GM12891 (cell line): ENCODE results near the gene GSTCD.

ENCODE experiments used
- PAX5 ChIP-seq: IDR thresholded peaks from 2 replicates; pipeline ENCODE4 v1.6.1; 2011; ENCODE audit warnings: low read length, moderate library complexity, mild to moderate bottlenecking; ENCODE audit not compliant: insufficient read depth, severe bottlenecking
- POLR2A ChIP-seq: IDR thresholded peaks from 2 replicates; pipeline ENCODE4 v1.6.1; 2011; ENCODE audit warnings: low read depth, low read length, control low read depth
- POLR2AphosphoS5 ChIP-seq: IDR thresholded peaks from 2 replicates; pipeline ENCODE4 v1.6.1; 2011; ENCODE audit warnings: low read depth, low read length, control low read depth
- POU2F2 ChIP-seq: IDR thresholded peaks from 2 replicates; pipeline ENCODE4 v1.6.1; 2011; ENCODE audit warnings: low read depth, mild to moderate bottlenecking, control low read depth, low read length, moderate library complexity
- SPI1 ChIP-seq: IDR thresholded peaks from 2 replicates; pipeline ENCODE4 v1.6.1; 2011; ENCODE audit warnings: low read depth, low read length, control low read depth
- TAF1 ChIP-seq: IDR thresholded peaks from 2 replicates; pipeline ENCODE4 v1.6.1; 2011; ENCODE audit warnings: low read depth, low read length, control low read depth

GRCh38 chr4:105677709-105678108 lies 30.9 kb upstream of the GSTCD start:
- no peak for TF ChIP-seq POLR2A
- no peak for TF ChIP-seq POLR2AphosphoS5
- no peak for TF ChIP-seq TAF1
- TF ChIP-seq SPI1 = no peak
- TF ChIP-seq POU2F2 = no peak
- no peak for TF ChIP-seq PAX5
